Measurements from ENCODE around the gene MBP.

DNA sequence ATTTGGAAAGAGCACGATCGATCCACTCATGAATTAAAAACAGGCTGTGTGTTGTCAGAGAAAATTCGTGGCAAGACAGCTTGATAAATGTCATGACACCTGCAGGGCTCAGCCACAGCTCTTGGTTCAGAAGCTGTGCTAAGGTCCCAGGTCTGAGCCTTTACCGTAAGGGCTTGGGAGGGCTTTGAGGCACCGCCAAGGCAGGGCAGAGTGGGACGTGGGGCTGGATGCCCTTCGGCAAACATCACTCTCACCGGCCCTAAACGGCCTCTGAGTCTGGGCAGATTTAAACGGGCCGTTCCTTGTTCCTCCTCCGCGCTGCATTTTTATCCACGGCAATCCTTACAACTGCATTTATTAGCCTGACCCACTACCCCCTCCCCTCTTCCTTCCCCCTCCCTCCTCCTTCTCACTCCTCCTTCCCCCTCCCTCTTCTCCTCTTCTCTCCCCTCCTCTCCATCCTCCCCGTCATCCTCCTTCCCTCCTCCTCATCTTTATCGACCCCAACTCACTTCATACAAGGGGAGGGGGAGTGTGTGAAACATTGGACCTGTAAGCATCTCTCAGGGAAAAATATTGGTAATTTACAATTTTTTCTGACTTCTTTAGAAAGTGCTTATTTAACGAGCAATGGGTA, 33.9 kb downstream of the MBP start:
- TF ChIP-seq, protein P1, sequence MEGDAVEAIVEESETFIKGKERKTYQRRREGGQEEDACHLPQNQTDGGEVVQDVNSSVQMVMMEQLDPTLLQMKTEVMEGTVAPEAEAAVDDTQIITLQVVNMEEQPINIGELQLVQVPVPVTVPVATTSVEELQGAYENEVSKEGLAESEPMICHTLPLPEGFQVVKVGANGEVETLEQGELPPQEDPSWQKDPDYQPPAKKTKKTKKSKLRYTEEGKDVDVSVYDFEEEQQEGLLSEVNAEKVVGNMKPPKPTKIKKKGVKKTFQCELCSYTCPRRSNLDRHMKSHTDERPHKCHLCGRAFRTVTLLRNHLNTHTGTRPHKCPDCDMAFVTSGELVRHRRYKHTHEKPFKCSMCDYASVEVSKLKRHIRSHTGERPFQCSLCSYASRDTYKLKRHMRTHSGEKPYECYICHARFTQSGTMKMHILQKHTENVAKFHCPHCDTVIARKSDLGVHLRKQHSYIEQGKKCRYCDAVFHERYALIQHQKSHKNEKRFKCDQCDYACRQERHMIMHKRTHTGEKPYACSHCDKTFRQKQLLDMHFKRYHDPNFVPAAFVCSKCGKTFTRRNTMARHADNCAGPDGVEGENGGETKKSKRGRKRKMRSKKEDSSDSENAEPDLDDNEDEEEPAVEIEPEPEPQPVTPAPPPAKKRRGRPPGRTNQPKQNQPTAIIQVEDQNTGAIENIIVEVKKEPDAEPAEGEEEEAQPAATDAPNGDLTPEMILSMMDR (conservative IDR thresholded peaks at IDR 0.05; ENCODE audit: low read depth, low read length), result no peak
- no peak for TF ChIP-seq BHLHE40 (IDR thresholded peaks at IDR 0.05; ENCODE audit: low read depth, low read length)

Data from IMR-90 (cell line).